ENCODE results near the gene PAX5.
"Not testable (repeated sequence)": the region's sequence is repeated elsewhere in the genome, so short reads cannot be mapped to it uniquely, and the experiment has no call there.

Gene PAX5

GRCh38 chr9:37033682-37034304 is at the start of gene PAX5:
Gene PAX5 (minus strand): TSS chr9:37034268. CDS start chr9:37034031, 237 bp downstream.
- DNase-seq = no peak

GRCh38 chr9:37083654-37084053 is 49.6 kb upstream of the PAX5 start:
- no peak for DNase-seq

GRCh38 chr9:37082214-37082765 is 48.2 kb upstream of the PAX5 start:
- no peak for DNase-seq

- not testable (repeated sequence) for DNase-seq
Measured at GRCh38 chr9:37081507-37081906, 47.4 kb upstream of the PAX5 start.

- DNase-seq = not testable (repeated sequence)
Measured at GRCh38 chr9:37080165-37080628, 46.1 kb upstream of the PAX5 start.

GRCh38 chr9:37079370-37080164 is 45.5 kb upstream of the PAX5 start:
- peak; percentile 96 for DNase-seq

- DNase-seq = not testable (repeated sequence)
Measured at GRCh38 chr9:37074790-37075189, 40.7 kb upstream of the PAX5 start.

GRCh38 chr9:37066139-37066725 is 32.2 kb upstream of the PAX5 start:
- DNase-seq = no peak

GRCh38 chr9:37062336-37062735 is 28.3 kb upstream of the PAX5 start:
- DNase-seq = no peak

GRCh38 chr9:37061768-37062167 is 27.7 kb upstream of the PAX5 start:
- no peak for DNase-seq

GRCh38 chr9:37060833-37061232 is 26.8 kb upstream of the PAX5 start:
- no peak for DNase-seq

- DNase-seq = no peak
Measured at GRCh38 chr9:37056046-37056920, 22.2 kb upstream of the PAX5 start.

- not testable (repeated sequence) for DNase-seq
Measured at GRCh38 chr9:37054363-37054720, 20.3 kb upstream of the PAX5 start.

GRCh38 chr9:37053684-37054362 is 19.8 kb upstream of the PAX5 start:
- DNase-seq = no peak

GRCh38 chr9:37046683-37047082 is 12.6 kb upstream of the PAX5 start:
- no peak for DNase-seq

GRCh38 chr9:37042421-37042820 is 8.4 kb upstream of the PAX5 start:
- no peak for DNase-seq

- no peak for DNase-seq
Measured at GRCh38 chr9:37040508-37041127, 6.5 kb upstream of the PAX5 start.

GRCh38 chr9:37038943-37039464 is 4.9 kb upstream of the PAX5 start:
- DNase-seq = no peak

GRCh38 chr9:37038302-37038942 is 4.4 kb upstream of the PAX5 start:
- no peak for DNase-seq

- DNase-seq = peak; percentile 80
Measured at GRCh38 chr9:37037503-37038301, 3.6 kb upstream of the PAX5 start.

All from NCI-H146 (cell line).